GM11168 (cell line): ENCODE data around the gene SLC24A3.

Experiments
- in situ Hi-C: fragments of 300-500 bp; cut with MboI; formaldehyde crosslinking; loops from one replicate; pipeline ENCODE4 v1.12.0; 2022; ENCODE audit warnings: low sequenced_read_pairs; ENCODE audit not compliant: unreplicated experiment

The SLC24A3 gene

DNA sequence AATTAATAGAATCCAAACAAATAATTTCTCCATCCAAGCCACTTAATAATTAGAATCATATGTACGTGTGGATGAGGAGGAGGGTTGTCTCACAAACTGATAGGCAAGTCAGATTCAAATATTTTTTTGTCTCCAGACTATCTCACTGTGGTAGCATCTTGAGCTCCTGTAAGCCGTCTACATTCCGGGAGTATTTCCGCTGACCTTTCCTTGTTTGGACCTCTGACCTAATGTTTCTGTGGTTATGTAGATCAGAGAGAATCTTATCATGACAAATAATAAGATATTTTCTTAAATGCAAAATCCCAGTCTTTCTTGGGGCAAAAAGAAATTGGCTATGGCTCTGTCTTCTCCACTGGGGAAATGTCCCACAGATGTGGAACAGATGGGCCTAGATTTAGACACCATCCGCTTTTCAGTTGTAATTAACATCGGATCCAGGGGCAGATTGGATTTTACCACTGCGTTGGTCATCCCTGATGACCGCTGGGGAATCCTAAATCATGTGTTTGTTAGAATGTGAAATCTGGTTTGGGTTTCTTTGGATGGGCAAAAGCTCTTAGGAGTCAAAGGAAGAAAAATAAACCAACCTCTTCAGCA, 348.5 kb downstream of the SLC24A3 start:
- in situ Hi-C loops = no loop called here

- in situ Hi-C loops = no loop called here
Measured at GRCh38 chr20:19562426-19562825, 350.0 kb downstream of the SLC24A3 start.

GRCh38 chr20:19564261-19564660, 351.8 kb downstream of the SLC24A3 start:
- in situ Hi-C loops = no loop called here

- in situ Hi-C loops = no loop called here
Measured at GRCh38 chr20:19565736-19566135, 353.3 kb downstream of the SLC24A3 start.

DNA sequence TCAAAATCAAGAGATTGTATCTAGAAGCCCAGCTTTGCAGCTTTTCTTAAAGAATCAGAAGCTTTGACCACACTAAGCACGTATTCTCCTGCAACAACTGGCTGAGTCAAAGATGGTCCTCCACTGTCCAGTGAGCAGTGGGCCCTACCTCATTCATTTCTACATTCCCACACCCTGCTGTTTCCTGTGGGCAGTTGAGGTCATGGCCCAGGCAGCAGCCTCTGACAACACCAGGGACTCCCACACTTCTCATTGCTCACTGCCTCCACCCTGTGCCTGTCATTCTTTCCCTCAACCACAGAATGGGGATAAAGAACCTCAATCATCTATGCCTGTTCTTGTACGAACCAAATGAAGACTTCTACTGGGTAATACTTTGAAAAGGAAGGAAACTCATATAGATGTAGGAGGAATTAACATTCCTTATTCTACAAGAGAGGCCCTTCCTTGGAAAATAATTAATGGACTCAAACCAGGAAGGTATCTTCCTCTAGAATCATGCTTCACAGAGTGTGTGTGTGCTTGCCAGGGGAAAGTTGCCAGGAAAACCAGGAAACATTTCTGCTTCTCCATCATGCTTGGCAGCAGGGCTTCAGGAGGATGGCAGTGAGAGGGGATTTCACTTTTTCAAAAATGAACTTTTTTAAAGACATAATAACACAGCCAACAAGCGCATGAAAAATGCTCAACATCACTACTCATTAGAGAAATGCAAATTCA, 353.9 kb downstream of the SLC24A3 start:
- in situ Hi-C loops = no loop called here

GRCh38 chr20:19568128-19568527, 355.7 kb downstream of the SLC24A3 start:
- in situ Hi-C loops = no loop called here

GRCh38 chr20:19571996-19572395, 359.6 kb downstream of the SLC24A3 start:
- in situ Hi-C loops = no loop called here

GRCh38 chr20:19577692-19578091, 365.2 kb downstream of the SLC24A3 start:
- in situ Hi-C loops = loop anchor here (25.0 kb wide), 1 partner anchor 365 kb away; the partner anchor contains the start of gene SLC24A3

DNA sequence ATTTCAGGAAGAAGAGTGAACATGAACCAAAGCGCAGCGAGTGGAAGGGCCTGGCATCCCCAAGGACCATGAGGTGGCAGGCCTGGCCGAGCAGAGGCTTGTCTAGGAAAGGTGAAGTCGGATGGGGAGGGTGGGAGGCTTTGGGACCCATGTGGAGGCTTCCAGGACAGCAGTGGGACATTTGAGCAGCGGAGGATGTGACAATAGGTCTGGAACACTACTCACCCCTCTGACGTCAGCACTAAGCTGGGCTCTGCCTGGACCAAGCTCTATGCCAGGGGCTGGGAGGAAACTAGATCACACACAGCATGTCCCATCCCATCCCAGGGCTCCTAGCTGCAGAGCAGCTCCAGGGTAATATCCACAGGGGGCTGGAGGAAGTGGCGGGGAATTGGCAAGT, 370.3 kb downstream of the SLC24A3 start:
- in situ Hi-C loops = loop anchor here (25.0 kb wide), 1 partner anchor 370 kb away; the partner anchor contains the start of gene SLC24A3

DNA sequence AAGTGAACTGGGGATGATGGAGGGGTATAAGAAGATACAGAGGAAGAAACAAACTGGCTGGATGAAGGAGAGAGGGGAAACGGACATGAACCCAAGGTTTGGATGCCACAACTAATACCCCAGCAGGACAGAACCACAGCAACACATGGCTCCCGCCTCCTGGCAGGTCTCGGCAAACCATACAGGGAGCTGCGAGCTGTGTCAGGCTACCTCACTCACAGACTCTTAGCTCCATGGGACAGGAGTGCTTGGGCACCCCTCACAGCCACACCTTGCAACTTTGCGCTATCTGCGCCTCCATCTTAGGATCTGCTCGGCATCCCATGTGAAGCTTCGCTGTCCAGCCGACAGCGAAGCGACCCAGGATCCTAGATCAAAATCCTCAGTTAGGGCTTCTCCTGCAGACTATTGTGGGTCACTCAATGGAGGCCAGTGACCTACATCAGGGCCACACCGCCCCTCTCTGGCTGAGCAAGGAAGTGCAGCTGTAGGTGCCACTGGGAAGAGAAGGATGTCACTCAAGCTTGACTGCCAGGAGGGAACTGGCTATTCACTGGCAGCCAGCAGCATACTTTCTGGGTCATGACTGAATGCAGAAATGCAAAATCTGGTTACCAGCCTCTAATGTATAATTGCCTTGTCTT, 371.2 kb downstream of the SLC24A3 start:
- in situ Hi-C loops = loop anchor here (25.0 kb wide), 1 partner anchor 371 kb away; the partner anchor contains the start of gene SLC24A3

- in situ Hi-C loops = loop anchor here (25.0 kb wide), 1 partner anchor 376 kb away; the partner anchor contains the start of gene SLC24A3
Measured at GRCh38 chr20:19588241-19588640, 375.8 kb downstream of the SLC24A3 start.

- in situ Hi-C loops = loop anchor here (25.0 kb wide), 1 partner anchor 376 kb away; the partner anchor contains the start of gene SLC24A3
Measured at GRCh38 chr20:19588732-19589131, 376.3 kb downstream of the SLC24A3 start.

DNA sequence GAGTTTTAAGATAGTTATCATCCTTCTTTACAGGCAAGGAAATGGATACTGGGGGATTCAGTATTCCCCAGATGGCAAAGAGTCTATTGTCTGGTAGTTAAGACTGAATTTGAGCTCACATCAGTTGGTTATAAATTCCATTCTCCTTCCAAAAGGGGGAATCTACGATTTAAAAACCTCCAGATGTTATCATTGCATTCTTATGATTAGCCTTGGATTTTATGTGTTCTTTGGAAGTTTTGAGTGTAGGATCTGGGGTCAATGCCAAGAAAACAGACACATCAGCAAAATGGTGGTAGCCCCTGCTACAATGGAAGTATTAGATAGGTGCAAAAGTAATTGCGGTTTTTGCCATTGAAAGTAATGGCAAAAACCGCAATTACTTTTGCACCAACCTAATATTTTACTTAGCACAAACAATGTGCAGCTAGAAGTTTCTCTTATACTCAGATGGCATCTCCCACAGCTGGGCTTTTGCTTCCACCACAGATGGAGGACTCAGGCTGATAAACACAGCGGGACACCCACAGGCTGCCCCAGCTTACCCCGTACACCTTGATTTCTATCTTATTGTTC, 377.4 kb downstream of the SLC24A3 start:
- in situ Hi-C loops = loop anchor here (25.0 kb wide), 1 partner anchor 378 kb away; the partner anchor contains the start of gene SLC24A3

DNA sequence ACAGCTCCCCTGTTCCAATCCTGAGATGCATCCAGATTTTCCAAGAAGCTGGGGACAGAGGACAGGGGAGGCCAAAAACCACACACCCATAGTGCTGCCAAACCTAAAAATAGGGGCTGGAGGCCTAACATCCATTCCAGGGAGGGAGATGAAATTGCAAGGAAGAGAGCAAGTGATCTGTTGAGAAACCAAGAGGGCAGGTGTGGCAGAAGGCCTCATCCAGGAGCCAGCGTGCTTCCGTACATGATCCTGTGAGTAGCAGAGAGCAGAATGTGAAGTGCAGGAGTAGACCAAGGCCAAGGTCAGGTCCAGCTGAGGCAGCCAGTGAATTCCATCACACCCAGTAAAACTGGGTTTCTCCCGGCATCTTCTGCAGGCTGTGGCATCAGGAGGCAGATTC, 377.9 kb downstream of the SLC24A3 start:
- in situ Hi-C loops = loop anchor here (25.0 kb wide), 1 partner anchor 378 kb away; the partner anchor contains the start of gene SLC24A3

- in situ Hi-C loops = loop anchor here (25.0 kb wide), 1 partner anchor 381 kb away; the partner anchor contains the start of gene SLC24A3
Measured at GRCh38 chr20:19593762-19594161, 381.3 kb downstream of the SLC24A3 start.

DNA sequence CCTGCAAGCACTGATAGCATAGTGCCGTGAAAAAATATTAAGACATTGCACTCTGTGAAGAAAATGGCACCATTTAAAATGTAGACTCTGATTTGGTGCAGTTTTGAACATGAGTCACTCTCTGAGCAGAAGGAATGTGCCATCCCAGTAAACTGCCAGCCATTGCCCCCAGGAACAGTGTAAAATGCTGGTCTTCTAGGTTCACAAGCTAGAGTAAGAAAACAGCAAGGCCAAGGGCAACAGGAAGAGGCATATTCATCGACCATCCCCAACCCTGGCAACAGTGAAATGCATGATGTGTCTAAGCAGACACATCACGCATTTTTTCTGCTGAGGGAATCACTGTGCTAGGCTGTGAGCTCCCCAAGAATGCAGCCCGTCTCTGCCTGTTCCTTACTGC, 382.5 kb downstream of the SLC24A3 start:
- in situ Hi-C loops = loop anchor here (25.0 kb wide), 1 partner anchor 383 kb away; the partner anchor contains the start of gene SLC24A3

GRCh38 chr20:19598117-19598850, 385.8 kb downstream of the SLC24A3 start:
- in situ Hi-C loops = loop anchor here (25.0 kb wide), 1 partner anchor 386 kb away; the partner anchor contains the start of gene SLC24A3

DNA sequence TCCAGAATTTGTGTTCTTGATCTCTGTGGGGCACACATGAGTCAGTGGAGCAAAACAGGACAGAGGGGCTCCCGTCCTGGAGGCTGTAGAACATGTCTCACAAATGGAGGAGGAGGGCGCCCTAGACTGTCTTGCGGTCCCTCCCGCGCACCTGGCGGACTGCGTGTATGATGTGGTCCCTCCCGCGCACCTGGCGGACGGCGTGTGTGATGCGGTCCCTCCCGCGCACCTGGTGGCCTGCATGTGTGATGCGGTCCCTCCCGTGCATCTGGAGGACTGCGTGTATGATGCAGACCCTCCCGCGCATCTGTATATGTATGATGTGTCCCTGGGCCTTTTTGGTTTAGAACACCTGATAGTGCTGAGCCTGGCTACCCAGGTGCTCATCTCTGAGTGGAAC, 386.8 kb downstream of the SLC24A3 start:
- in situ Hi-C loops = loop anchor here (25.0 kb wide), 1 partner anchor 387 kb away; the partner anchor contains the start of gene SLC24A3

DNA sequence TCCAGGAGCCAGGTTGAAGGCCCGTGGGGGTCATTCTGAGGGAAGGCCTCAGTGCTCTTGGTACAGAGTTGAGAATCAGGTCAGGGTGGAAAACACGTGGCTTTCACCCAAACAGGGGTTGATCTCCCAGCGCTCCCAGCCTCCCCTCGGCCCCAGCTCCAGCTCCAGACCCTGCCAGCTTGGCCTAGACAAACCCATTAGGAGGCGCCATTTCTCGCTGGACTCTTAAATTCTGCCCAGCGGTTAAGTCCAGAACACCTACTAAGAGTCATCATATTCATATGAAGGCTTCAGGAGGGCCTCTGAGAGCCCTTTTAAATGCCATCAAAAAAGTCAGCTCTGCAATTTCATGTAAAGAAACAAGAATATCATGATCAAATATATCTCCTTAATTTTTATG, 387.6 kb downstream of the SLC24A3 start:
- in situ Hi-C loops = no loop called here
